Measurements from ENCODE around the gene FGR. TPM values are rescaled to one million over a fixed set of nuclear protein-coding genes. Genes with fewer than 3 reads are reported as not detected.

The FGR gene
- total RNA-seq, 1 experiment from 2014 or later: not detected

DNA sequence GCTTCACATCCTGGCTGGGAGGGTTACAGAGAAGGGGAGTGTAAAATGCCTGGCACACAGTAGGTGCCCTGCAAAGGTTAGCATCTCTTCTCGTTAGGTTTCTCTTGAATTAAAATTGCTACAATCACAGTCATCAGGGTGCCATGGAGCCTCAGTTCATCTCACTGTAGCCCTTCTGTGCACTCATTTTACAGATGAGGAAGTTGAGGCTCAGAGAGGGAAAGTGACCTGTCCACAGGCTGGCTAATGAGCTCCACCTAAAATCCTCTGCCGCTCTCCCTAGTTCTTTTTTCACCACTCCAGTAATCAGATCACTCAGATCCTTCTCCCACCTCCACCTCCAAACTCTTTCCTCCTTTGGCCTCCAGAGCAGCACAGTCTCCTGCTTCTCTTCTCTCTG is 17.6 kb downstream of the FGR start:
- H3K4me2 ChIP-seq (ENCODE audit: low read length): no peak overlapping the region
- H3K27me3 ChIP-seq (ENCODE audit: insufficient read depth, low read length): no peaks in the 10 kb centered on the region
- BruUV-seq (replicated peaks): no TSS peak
- peaks cover 0 to 8% of the 10 kb centered on the region in 2 experiments; a peak in 2 of 4 replicates for H3K4me1 ChIP-seq (ENCODE audit: control insufficient read depth in 1 of 2, insufficient read depth in 2 of 2, low read length in 2 of 2)
- H3K9ac ChIP-seq (ENCODE audit: low read length): no peak overlapping the region
- intact Hi-C loops (cut with micrococcal nuclease): no loop called here
- H4K20me1 ChIP-seq (ENCODE audit: insufficient read depth): no peaks in the 10 kb centered on the region
- no peak overlapping the region for H3K4me3 ChIP-seq (replicated peaks in 1 of 2; ENCODE audit: low read depth in 1 of 2, low read length in 2 of 2)
- H3K9me2 ChIP-seq (ENCODE audit: insufficient read depth): no peaks in the 10 kb centered on the region
- no peak for DNase-seq (ENCODE audit: low read depth, low spot score)
- ChIA-PET POLR2A (interaction anchor here (1.6 kb wide), 1 partner anchor 45 kb away, joined by 4 read pairs; no protein-coding TSS in a partner anchor), RAD21 (ENCODE audit: low non-redundant PET in 1 of 2, low total read pairs in 2 of 2, uncharacterized antibody in 2 of 2, unreplicated experiment in 2 of 2) (no interaction called here), CTCF (interaction anchor here (1.4 to 1.9 kb wide), 2 partner anchors 44 to 45 kb away, joined by 9 to 11 read pairs; no protein-coding TSS in a partner anchor)
- TF ChIP-seq SP1 (IDR thresholded peaks at IDR 0.05; ENCODE audit: low read depth) (no peak), YY1 (IDR thresholded peaks at IDR 0.05; ENCODE audit: extremely low read depth, insufficient replicate concordance, low read depth, low read length) (no peak), RAD21 (IDR thresholded peaks at IDR 0.05; ENCODE audit: low read depth) (no peak), FOSL1 (IDR thresholded peaks at IDR 0.05; ENCODE audit: low read depth) (no peak), EZH2phosphoT487 (IDR thresholded peaks at IDR 0.05; ENCODE audit: borderline replicate concordance) (no peak), CEBPB (IDR thresholded peaks at IDR 0.05; ENCODE audit: low read depth) (no peak)
- TF ChIP-seq, protein P1, sequence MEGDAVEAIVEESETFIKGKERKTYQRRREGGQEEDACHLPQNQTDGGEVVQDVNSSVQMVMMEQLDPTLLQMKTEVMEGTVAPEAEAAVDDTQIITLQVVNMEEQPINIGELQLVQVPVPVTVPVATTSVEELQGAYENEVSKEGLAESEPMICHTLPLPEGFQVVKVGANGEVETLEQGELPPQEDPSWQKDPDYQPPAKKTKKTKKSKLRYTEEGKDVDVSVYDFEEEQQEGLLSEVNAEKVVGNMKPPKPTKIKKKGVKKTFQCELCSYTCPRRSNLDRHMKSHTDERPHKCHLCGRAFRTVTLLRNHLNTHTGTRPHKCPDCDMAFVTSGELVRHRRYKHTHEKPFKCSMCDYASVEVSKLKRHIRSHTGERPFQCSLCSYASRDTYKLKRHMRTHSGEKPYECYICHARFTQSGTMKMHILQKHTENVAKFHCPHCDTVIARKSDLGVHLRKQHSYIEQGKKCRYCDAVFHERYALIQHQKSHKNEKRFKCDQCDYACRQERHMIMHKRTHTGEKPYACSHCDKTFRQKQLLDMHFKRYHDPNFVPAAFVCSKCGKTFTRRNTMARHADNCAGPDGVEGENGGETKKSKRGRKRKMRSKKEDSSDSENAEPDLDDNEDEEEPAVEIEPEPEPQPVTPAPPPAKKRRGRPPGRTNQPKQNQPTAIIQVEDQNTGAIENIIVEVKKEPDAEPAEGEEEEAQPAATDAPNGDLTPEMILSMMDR (IDR thresholded peaks at IDR 0.05 in 2 of 3, conservative IDR thresholded peaks at IDR 0.05 in 1 of 3; ENCODE audit: borderline replicate concordance in 1 of 3, insufficient read depth in 1 of 3, low read depth in 2 of 3, low read length in 2 of 3): no peak
- no peaks in the 10 kb centered on the region for H3K9me3 ChIP-seq (ENCODE audit: control insufficient read depth in 1 of 2, insufficient read depth in 1 of 2, low read depth in 1 of 2, low read length in 2 of 2)
- no peak overlapping the region for H2AFZ ChIP-seq (ENCODE audit: low read depth, low read length, poor library complexity, severe bottlenecking)
- no peaks in the 10 kb centered on the region for H3K36me3 ChIP-seq (ENCODE audit: control insufficient read depth in 1 of 2, insufficient read depth in 2 of 2, low read length in 2 of 2)
- H3K27ac ChIP-seq (ENCODE audit: low read depth, low read length): no peak overlapping the region
- no peaks in the 10 kb centered on the region for H3K79me2 ChIP-seq (ENCODE audit: insufficient read depth, low read length)
- no peak for ATAC-seq

DNA sequence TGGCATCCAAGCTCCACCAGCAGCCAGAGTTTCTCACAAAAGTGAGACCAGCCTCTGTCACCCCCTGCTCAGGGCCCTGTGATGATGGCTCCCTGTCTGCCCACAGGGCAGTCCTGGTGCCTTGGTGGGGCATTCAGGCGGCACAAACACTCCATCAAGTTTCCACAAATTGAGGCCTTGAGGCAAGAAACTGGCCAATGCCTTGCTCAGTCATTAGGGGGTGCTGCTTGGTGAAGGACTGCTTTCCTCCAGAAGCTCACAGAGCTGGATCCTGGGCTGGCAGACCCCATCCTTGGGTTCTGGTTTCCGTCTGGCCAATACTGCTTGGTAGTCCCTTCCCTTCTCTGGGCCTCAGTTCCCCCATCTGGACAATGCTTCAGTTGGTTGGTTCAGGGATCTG is 18.5 kb downstream of the FGR start:
- Histone ChIP-seq H4K20me1 (ENCODE audit: insufficient read depth) (no peaks in the 10 kb centered on the region), H2AFZ (ENCODE audit: low read depth, low read length, poor library complexity, severe bottlenecking) (no peak overlapping the region), H3K4me2 (ENCODE audit: low read length) (no peak overlapping the region), H3K9me3 (ENCODE audit: control insufficient read depth in 1 of 2, insufficient read depth in 1 of 2, low read depth in 1 of 2, low read length in 2 of 2) (no peaks in the 10 kb centered on the region), H3K27me3 (ENCODE audit: insufficient read depth, low read length) (no peaks in the 10 kb centered on the region), H3K36me3 (ENCODE audit: control insufficient read depth in 1 of 2, insufficient read depth in 2 of 2, low read length in 2 of 2) (no peaks in the 10 kb centered on the region), H3K27ac (ENCODE audit: low read depth, low read length) (no peak overlapping the region; the same call in 1 of the 2 replicates), H3K79me2 (ENCODE audit: insufficient read depth, low read length) (no peaks in the 10 kb centered on the region), H3K4me1 (ENCODE audit: control insufficient read depth in 1 of 2, insufficient read depth in 2 of 2, low read length in 2 of 2) (peaks cover 0 to 3% of the 10 kb centered on the region in 2 experiments; a peak in 2 of 4 replicates), H3K9ac (ENCODE audit: low read length) (no peak overlapping the region), H3K9me2 (ENCODE audit: insufficient read depth) (no peaks in the 10 kb centered on the region), H3K4me3 (replicated peaks in 1 of 2; ENCODE audit: low read depth in 1 of 2, low read length in 2 of 2) (no peak overlapping the region)
- BruUV-seq (replicated peaks): no TSS peak
- ATAC-seq: peak; percentile 46; the same call in 1 of the 2 replicates
- ChIA-PET POLR2A (interaction anchor here (1.6 kb wide), 1 partner anchor 46 kb away, joined by 4 read pairs; no protein-coding TSS in a partner anchor), CTCF (interaction anchor here (1.0 to 1.9 kb wide), 4 partner anchors 45 to 345 kb away, joined by 3 to 11 read pairs (median 6); no protein-coding TSS in a partner anchor), RAD21 (ENCODE audit: low non-redundant PET in 1 of 2, low total read pairs in 2 of 2, uncharacterized antibody in 2 of 2, unreplicated experiment in 2 of 2) (no interaction called here)
- TF ChIP-seq, protein P1 (IDR thresholded peaks at IDR 0.05 in 2 of 3, conservative IDR thresholded peaks at IDR 0.05 in 1 of 3; ENCODE audit: borderline replicate concordance in 1 of 3, insufficient read depth in 1 of 3, low read depth in 2 of 3, low read length in 2 of 3): peak in 2 of 3 experiments; percentile 23 to 43; a peak in 4 of 6 replicates
- TF ChIP-seq RAD21 (IDR thresholded peaks at IDR 0.05; ENCODE audit: low read depth) (no peak), JUND (IDR thresholded peaks at IDR 0.05) (no peak)
- DNase-seq (ENCODE audit: low read depth, low spot score): no peak
- intact Hi-C loops (cut with micrococcal nuclease): no loop called here
